HFF-Myc (cell line): ENCODE data around the gene MAGEA9.
"Not testable (repeated sequence)": the region's sequence is repeated elsewhere in the genome, so short reads cannot be mapped to it uniquely, and the experiment has no call there.

Experiments
- DNase-seq: peaks from one replicate; pipeline ENCODE4 v3.0.0-alpha.2; 2011; ENCODE audit warnings: low read depth; ENCODE audit errors: extremely low read depth
- H3K4me3 ChIP-seq: replicated peaks from 2 replicates; pipeline ENCODE4 v1.5.1; 2011; ENCODE audit warnings: low read depth, mild to moderate bottlenecking, control low read depth, low read length
- CTCF ChIP-seq: IDR thresholded peaks from 2 replicates; pipeline ENCODE4 v1.5.1; 2012; ENCODE audit warnings: mild to moderate bottlenecking, low read depth, low read length, control low read depth; ENCODE audit errors: missing control alignments

MAGEA9 gene

GRCh38 chrX:149762696-149763614 is 18.8 kb upstream of the MAGEA9 start:
- DNase-seq, result no peak
- no peak for TF ChIP-seq CTCF
- H3K4me3 ChIP-seq, result no peak overlapping the region

- H3K4me3 ChIP-seq, DNase-seq: not testable (repeated sequence)
Measured at GRCh38 chrX:149770344-149770743, 11.4 kb upstream of the MAGEA9 start.

- not testable (repeated sequence) for DNase-seq, H3K4me3 ChIP-seq
Measured at GRCh38 chrX:149773026-149773425, 8.7 kb upstream of the MAGEA9 start.

- not testable (repeated sequence) for H3K4me3 ChIP-seq, DNase-seq
Measured at GRCh38 chrX:149773768-149774167, 8.0 kb upstream of the MAGEA9 start, which contains the start of gene HSFX1. TSS of gene HSFX1 (plus strand) at chrX:149774068. CDS start at chrX:149774682, 614 bp downstream.

- not testable (repeated sequence) for H3K4me3 ChIP-seq, DNase-seq
Measured at GRCh38 chrX:149777999-149778398, 3.7 kb upstream of the MAGEA9 start.

- not testable (repeated sequence) for H3K4me3 ChIP-seq, DNase-seq
Measured at GRCh38 chrX:149795531-149795930, 13.8 kb downstream of the MAGEA9 start.

- DNase-seq, result no peak
- TF ChIP-seq CTCF, result no peak
- no peak overlapping the region for H3K4me3 ChIP-seq
Measured at GRCh38 chrX:149799095-149799714, 17.5 kb downstream of the MAGEA9 start.

GRCh38 chrX:149799938-149800337 is 18.2 kb downstream of the MAGEA9 start:
- no peak for DNase-seq
- H3K4me3 ChIP-seq, result no peak overlapping the region
- TF ChIP-seq CTCF, result no peak

- DNase-seq, result no peak
- no peak overlapping the region for H3K4me3 ChIP-seq
- no peak for TF ChIP-seq CTCF
Measured at GRCh38 chrX:149803458-149804062, 21.8 kb downstream of the MAGEA9 start.
